HFF-Myc (cell line): Measurements from ENCODE around the gene LYPD8.

Experiments
- DNase-seq: peaks from one replicate; pipeline ENCODE4 v3.0.0-alpha.2; 2011; ENCODE audit warnings: low read depth; ENCODE audit errors: extremely low read depth
- H3K4me3 ChIP-seq: replicated peaks from 2 replicates; pipeline ENCODE4 v1.5.1; 2011; ENCODE audit warnings: low read depth, mild to moderate bottlenecking, control low read depth, low read length
- TF ChIP-seq, protein P1 (sequence below): IDR thresholded peaks from 2 replicates; pipeline ENCODE4 v1.5.1; 2012; ENCODE audit warnings: mild to moderate bottlenecking, low read depth, low read length, control low read depth; ENCODE audit errors: missing control alignments

The LYPD8 gene

DNA sequence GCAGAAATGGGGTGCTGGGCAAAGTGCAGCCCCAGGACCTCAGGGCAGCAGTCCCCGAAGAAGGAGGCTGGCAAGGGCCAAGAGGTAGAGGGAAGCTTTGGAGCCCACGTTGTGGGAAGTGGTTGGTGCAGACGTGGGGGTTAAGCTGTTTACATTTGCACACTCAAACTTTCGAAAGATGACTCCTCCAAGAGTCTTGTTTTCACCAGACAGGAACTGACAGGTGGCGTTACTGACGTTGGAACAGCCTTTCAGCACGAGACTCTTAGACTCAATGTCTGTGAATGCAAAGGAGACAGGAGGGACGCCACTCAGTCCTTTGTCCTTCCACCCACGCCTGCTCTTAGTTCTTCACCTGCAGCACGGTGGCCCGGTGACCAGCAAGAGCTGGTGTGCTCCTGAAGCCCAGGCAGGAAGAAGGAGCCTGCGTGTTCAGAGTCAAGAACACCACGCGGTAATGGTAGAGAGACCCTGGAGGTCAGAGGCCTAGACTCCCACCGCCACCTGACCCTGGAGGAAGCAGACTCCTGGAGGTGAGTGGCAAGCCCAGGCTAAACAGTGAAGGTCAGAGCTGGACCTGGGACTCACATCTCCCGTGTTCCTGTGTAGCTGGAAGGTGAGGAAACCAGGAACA is 15.9 kb downstream of the LYPD8 start:
- H3K4me3 ChIP-seq, result no peak overlapping the region
- DNase-seq, result no peak
- TF ChIP-seq, protein P1, sequence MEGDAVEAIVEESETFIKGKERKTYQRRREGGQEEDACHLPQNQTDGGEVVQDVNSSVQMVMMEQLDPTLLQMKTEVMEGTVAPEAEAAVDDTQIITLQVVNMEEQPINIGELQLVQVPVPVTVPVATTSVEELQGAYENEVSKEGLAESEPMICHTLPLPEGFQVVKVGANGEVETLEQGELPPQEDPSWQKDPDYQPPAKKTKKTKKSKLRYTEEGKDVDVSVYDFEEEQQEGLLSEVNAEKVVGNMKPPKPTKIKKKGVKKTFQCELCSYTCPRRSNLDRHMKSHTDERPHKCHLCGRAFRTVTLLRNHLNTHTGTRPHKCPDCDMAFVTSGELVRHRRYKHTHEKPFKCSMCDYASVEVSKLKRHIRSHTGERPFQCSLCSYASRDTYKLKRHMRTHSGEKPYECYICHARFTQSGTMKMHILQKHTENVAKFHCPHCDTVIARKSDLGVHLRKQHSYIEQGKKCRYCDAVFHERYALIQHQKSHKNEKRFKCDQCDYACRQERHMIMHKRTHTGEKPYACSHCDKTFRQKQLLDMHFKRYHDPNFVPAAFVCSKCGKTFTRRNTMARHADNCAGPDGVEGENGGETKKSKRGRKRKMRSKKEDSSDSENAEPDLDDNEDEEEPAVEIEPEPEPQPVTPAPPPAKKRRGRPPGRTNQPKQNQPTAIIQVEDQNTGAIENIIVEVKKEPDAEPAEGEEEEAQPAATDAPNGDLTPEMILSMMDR, result no peak

GRCh38 chr1:248737457-248737856 is 18.1 kb downstream of the LYPD8 start:
- DNase-seq, result no peak
- TF ChIP-seq, protein P1, result no peak
- no peak overlapping the region for H3K4me3 ChIP-seq

- DNase-seq, result no peak
- H3K4me3 ChIP-seq, result no peak overlapping the region
- TF ChIP-seq, protein P1, result no peak
Observed at GRCh38 chr1:248736977-248737376, 18.6 kb downstream of the LYPD8 start.

- no peak overlapping the region for H3K4me3 ChIP-seq
- DNase-seq, result no peak
- TF ChIP-seq, protein P1, result no peak
Observed at GRCh38 chr1:248733566-248733965, 22.0 kb downstream of the LYPD8 start.

GRCh38 chr1:248730507-248731335 is 24.8 kb downstream of the LYPD8 start:
- H3K4me3 ChIP-seq, result no peak overlapping the region
- DNase-seq, result no peak
- TF ChIP-seq, protein P1, result no peak

DNA sequence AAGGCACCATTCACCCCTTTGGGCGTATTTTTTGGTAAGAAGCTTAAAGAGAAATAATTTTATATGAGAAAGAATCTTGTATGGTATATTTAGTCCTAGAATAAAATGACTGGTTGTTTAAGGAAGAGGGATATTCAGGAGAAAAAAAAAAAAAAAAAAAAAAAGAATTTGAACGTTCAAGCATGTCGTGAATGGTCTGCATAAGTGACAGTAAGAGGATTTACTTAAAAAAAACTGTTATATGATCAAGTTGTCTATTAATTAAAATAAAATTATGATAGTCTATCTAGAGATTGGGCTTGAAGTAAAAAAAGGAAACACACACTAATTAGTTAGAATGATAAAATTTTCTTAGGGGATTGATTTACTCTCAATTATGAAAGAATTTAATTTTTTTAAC is 41.3 kb downstream of the LYPD8 start:
- no peak for DNase-seq
- H3K4me3 ChIP-seq, result no peak overlapping the region
- TF ChIP-seq, protein P1, result no peak
